Activated CD4-positive, alpha-beta T cell treated with anti-CD3 and anti-CD28 coated beads, Interleukin-2, amount 10 ng/mL, durations not matched to agents 7 days and 5 days (primary cell): ENCODE data around the gene PPM1L. TPM values are rescaled to one million over a fixed set of nuclear protein-coding genes. Genes with fewer than 3 reads are reported as not detected.
"Not testable (repeated sequence)": the region's sequence is repeated elsewhere in the genome, so short reads cannot be mapped to it uniquely, and the experiment has no call there.

Source experiments
- CTCF ChIA-PET: fragments of 350-600 bp; sonication (Branson Sonifier 250); formaldehyde crosslinking; loops from one replicate; lab custom pipeline; 2021; ENCODE audit warnings: antibody characterized with exemption; lab: Charles Lee
- POLR2A ChIA-PET: fragments of 350-600 bp; sonication (Branson Sonifier 250); formaldehyde crosslinking; loops from one replicate; lab custom pipeline; 2021; ENCODE audit warnings: antibody characterized with exemption; lab: Charles Lee
- DNase-seq: peaks from one replicate; pipeline ENCODE4 v3.0.0-alpha.2; 2020
- H3K27ac Mint-ChIP-seq: one replicate; pipeline ENCODE4 v1.8.0; 2021; ENCODE audit warnings: mild to moderate bottlenecking, moderate library complexity, mixed read lengths
- H3K27me3 Mint-ChIP-seq: one replicate; pipeline ENCODE4 v1.8.0; 2021; ENCODE audit warnings: mixed read lengths
- H3K36me3 Mint-ChIP-seq: one replicate; pipeline ENCODE4 v1.8.0; 2021; ENCODE audit warnings: low read depth, mixed read lengths
- H3K4me1 Mint-ChIP-seq: one replicate; pipeline ENCODE4 v1.8.0; 2021; ENCODE audit warnings: mixed read lengths
- H3K4me3 Mint-ChIP-seq: one replicate; pipeline ENCODE4 v1.8.0; 2021; ENCODE audit warnings: mild to moderate bottlenecking, moderate library complexity, mixed read lengths
- H3K9me3 Mint-ChIP-seq: one replicate; pipeline ENCODE4 v1.8.0; 2021; ENCODE audit warnings: mixed read lengths
- total RNA-seq, 2 experiments: library from RNA; stranded (reverse); gene quantifications; one replicate each; pipeline ENCODE4 v1.2.3, GENCODE V29; 2021

PPM1L gene
- total RNA-seq, 2 experiments from 2014 or later, result 5.4 to 5.8 TPM

- Mint-ChIP-seq H3K27ac (no peak overlapping the region), H3K4me1 (peaks cover 5% of the 10 kb centered on the region), H3K9me3 (no peaks in the 10 kb centered on the region), H3K4me3 (no peak overlapping the region), H3K27me3 (no peaks in the 10 kb centered on the region), H3K36me3 (no peaks in the 10 kb centered on the region)
- no peak for DNase-seq
- CTCF ChIA-PET, result interaction anchor here (0.5 kb wide), 1 partner anchor 36 kb away, joined by 3 read pairs; no protein-coding TSS in a partner anchor
- POLR2A ChIA-PET, result no interaction called here
These were observed 243.2 kb downstream of the PPM1L start for GRCh38 chr3:160999274-160999673.

GRCh38 chr3:161008086-161008485, 252.1 kb downstream of the PPM1L start:
- H3K36me3 Mint-ChIP-seq, result no peaks in the 10 kb centered on the region
- no peak overlapping the region for H3K27ac Mint-ChIP-seq
- H3K4me1 Mint-ChIP-seq, result no peaks in the 10 kb centered on the region
- no peak overlapping the region for H3K4me3 Mint-ChIP-seq
- H3K27me3 Mint-ChIP-seq, result no peaks in the 10 kb centered on the region
- peaks cover 9% of the 10 kb centered on the region for H3K9me3 Mint-ChIP-seq
- CTCF ChIA-PET, result no interaction called here
- POLR2A ChIA-PET, result no interaction called here
- DNase-seq, result no peak

GRCh38 chr3:161010151-161010550, 254.1 kb downstream of the PPM1L start:
- H3K27ac Mint-ChIP-seq, H3K4me3 Mint-ChIP-seq, H3K27me3 Mint-ChIP-seq, H3K36me3 Mint-ChIP-seq, DNase-seq, CTCF ChIA-PET, H3K4me1 Mint-ChIP-seq, POLR2A ChIA-PET: not testable (repeated sequence)
- H3K9me3 Mint-ChIP-seq, result peaks cover 12% of the 10 kb centered on the region

- no peak for DNase-seq
- H3K36me3 Mint-ChIP-seq, result no peaks in the 10 kb centered on the region
- no peak overlapping the region for H3K27ac Mint-ChIP-seq
- H3K4me3 Mint-ChIP-seq, result no peak overlapping the region
- no peaks in the 10 kb centered on the region for H3K27me3 Mint-ChIP-seq
- POLR2A ChIA-PET, result no interaction called here
- H3K4me1 Mint-ChIP-seq, result no peaks in the 10 kb centered on the region
- CTCF ChIA-PET, result no interaction called here
- H3K9me3 Mint-ChIP-seq, result peaks cover 7% of the 10 kb centered on the region
These were observed 259.1 kb downstream of the PPM1L start for GRCh38 chr3:161014843-161015749.

GRCh38 chr3:161016417-161017313, 260.6 kb downstream of the PPM1L start:
- no peak for DNase-seq
- Mint-ChIP-seq H3K9me3 (peaks cover 10% of the 10 kb centered on the region), H3K36me3 (no peaks in the 10 kb centered on the region), H3K4me3 (no peak overlapping the region), H3K27me3 (no peaks in the 10 kb centered on the region), H3K4me1 (no peaks in the 10 kb centered on the region), H3K27ac (no peak overlapping the region)
- POLR2A ChIA-PET, result no interaction called here
- CTCF ChIA-PET, result no interaction called here

- H3K36me3 Mint-ChIP-seq, result peaks cover 2% of the 10 kb centered on the region
- ChIA-PET POLR2A (no interaction called here), CTCF (no interaction called here)
- H3K4me3 Mint-ChIP-seq, result no peak overlapping the region
- DNase-seq, result no peak
- no peaks in the 10 kb centered on the region for H3K4me1 Mint-ChIP-seq
- no peaks in the 10 kb centered on the region for H3K27me3 Mint-ChIP-seq
- peaks cover 9% of the 10 kb centered on the region for H3K9me3 Mint-ChIP-seq
- no peak overlapping the region for H3K27ac Mint-ChIP-seq
These were observed 261.9 kb downstream of the PPM1L start for GRCh38 chr3:161017971-161018370.

GRCh38 chr3:161020256-161020655, 264.2 kb downstream of the PPM1L start:
- Mint-ChIP-seq H3K4me3 (no peak overlapping the region), H3K4me1 (no peaks in the 10 kb centered on the region), H3K9me3 (peaks cover 15% of the 10 kb centered on the region), H3K27ac (no peak overlapping the region), H3K36me3 (peaks cover 4% of the 10 kb centered on the region), H3K27me3 (no peaks in the 10 kb centered on the region)
- CTCF ChIA-PET, result interaction anchor here (1.3 kb wide), 1 partner anchor 9 kb away, joined by 4 read pairs; no protein-coding TSS in a partner anchor
- no peak for DNase-seq
- POLR2A ChIA-PET, result interaction anchor here (0.6 kb wide), 1 partner anchor 1563 kb away, joined by 6 read pairs; no protein-coding TSS in a partner anchor

GRCh38 chr3:161025911-161026310, 269.9 kb downstream of the PPM1L start:
- Mint-ChIP-seq H3K4me1 (no peaks in the 10 kb centered on the region), H3K27ac (no peak overlapping the region), H3K36me3 (peaks cover 4% of the 10 kb centered on the region), H3K9me3 (peaks cover 15% of the 10 kb centered on the region), H3K27me3 (no peaks in the 10 kb centered on the region), H3K4me3 (no peak overlapping the region)
- no peak for DNase-seq
- ChIA-PET CTCF (no interaction called here), POLR2A (no interaction called here)

- ChIA-PET POLR2A (no interaction called here), CTCF (interaction anchor here (0.5 kb wide), 1 partner anchor 8 kb away, joined by 4 read pairs; no protein-coding TSS in a partner anchor)
- Mint-ChIP-seq H3K27ac (no peak overlapping the region), H3K9me3 (peaks cover 15% of the 10 kb centered on the region), H3K36me3 (peaks cover 4% of the 10 kb centered on the region), H3K4me3 (no peak overlapping the region), H3K27me3 (no peaks in the 10 kb centered on the region), H3K4me1 (no peaks in the 10 kb centered on the region)
- DNase-seq, result no peak
These were observed 270.8 kb downstream of the PPM1L start for GRCh38 chr3:161026612-161027510.

GRCh38 chr3:161028555-161029153, 272.6 kb downstream of the PPM1L start:
- Mint-ChIP-seq H3K36me3 (no peaks in the 10 kb centered on the region), H3K4me3 (no peak overlapping the region), H3K9me3 (peaks cover 12% of the 10 kb centered on the region), H3K4me1 (no peaks in the 10 kb centered on the region), H3K27ac (no peak overlapping the region), H3K27me3 (no peaks in the 10 kb centered on the region)
- ChIA-PET CTCF (interaction anchor here (1.7 kb wide), 1 partner anchor 9 kb away, joined by 4 read pairs; no protein-coding TSS in a partner anchor), POLR2A (no interaction called here)
- no peak for DNase-seq

- Mint-ChIP-seq H3K9me3 (peaks cover 15% of the 10 kb centered on the region), H3K27ac (no peak overlapping the region), H3K4me3 (no peak overlapping the region), H3K27me3 (no peaks in the 10 kb centered on the region), H3K36me3 (peaks cover 9% of the 10 kb centered on the region), H3K4me1 (peaks cover 15% of the 10 kb centered on the region)
- POLR2A ChIA-PET, result no interaction called here
- no peak for DNase-seq
- CTCF ChIA-PET, result no interaction called here
These were observed 275.1 kb downstream of the PPM1L start for GRCh38 chr3:161031134-161031533.
